Measurements from ENCODE around the gene SHROOM3. TPM values are rescaled to one million over a fixed set of nuclear protein-coding genes. Genes with fewer than 3 reads are reported as not detected.

Gene SHROOM3
- total RNA-seq, 2 experiments from 2014 or later, result not detected

GRCh38 chr4:76591992-76592391 is 157.0 kb downstream of the SHROOM3 start:
- H3K4me1 Mint-ChIP-seq (ENCODE audit: low read depth), result no peaks in the 10 kb centered on the region
- Histone ChIP-seq H3K36me3 (ENCODE audit: insufficient read depth, low read length) (no peaks in the 10 kb centered on the region), H3K27me3 (ENCODE audit: control insufficient read depth in 1 of 2, insufficient read depth in 2 of 2, low read length in 2 of 2) (peaks cover 4 to 21% of the 10 kb centered on the region in 2 experiments), H3K4me3 (ENCODE audit: low read length) (no peak overlapping the region), H3K4me1 (ENCODE audit: insufficient read depth, low read length) (no peaks in the 10 kb centered on the region), H3K27ac (ENCODE audit: low read depth in 1 of 2, low read length in 2 of 2) (no peak overlapping the region), H3K9me3 (ENCODE audit: control insufficient read depth in 1 of 2, insufficient read depth in 1 of 2, low read length in 2 of 2) (no peaks in the 10 kb centered on the region)
- TF ChIP-seq CTCF (IDR thresholded peaks at IDR 0.05), result no peak
- ChIA-PET CTCF (no interaction called here), POLR2A (no interaction called here)
- H3K27me3 Mint-ChIP-seq, result peaks cover 31% of the 10 kb centered on the region
- no peaks in the 10 kb centered on the region for H3K9me3 Mint-ChIP-seq
- intact Hi-C loops (cut with DNase I, micrococcal nuclease), result no loop called here
- ATAC-seq (ENCODE audit: poor library complexity) (no peak), DNase-seq (no peak)
- H3K4me3 Mint-ChIP-seq, result no peak overlapping the region
- H3K27ac Mint-ChIP-seq, result no peak overlapping the region
- no peaks in the 10 kb centered on the region for H3K36me3 Mint-ChIP-seq (ENCODE audit: low read depth)

GRCh38 chr4:76592460-76592859 is 157.4 kb downstream of the SHROOM3 start:
- TF ChIP-seq CTCF (IDR thresholded peaks at IDR 0.05), result no peak
- DNase-seq (no peak), ATAC-seq (ENCODE audit: poor library complexity) (no peak)
- no peaks in the 10 kb centered on the region for H3K9me3 ChIP-seq (ENCODE audit: control insufficient read depth in 1 of 2, insufficient read depth in 1 of 2, low read length in 2 of 2)
- POLR2A ChIA-PET, result no interaction called here
- intact Hi-C loops (cut with DNase I, micrococcal nuclease), result no loop called here
- H3K27ac ChIP-seq (ENCODE audit: low read depth in 1 of 2, low read length in 2 of 2), result no peak overlapping the region
- Mint-ChIP-seq H3K36me3 (ENCODE audit: low read depth) (no peaks in the 10 kb centered on the region), H3K4me1 (ENCODE audit: low read depth) (no peaks in the 10 kb centered on the region), H3K4me3 (no peak overlapping the region), H3K27ac (no peak overlapping the region), H3K27me3 (peaks cover 31% of the 10 kb centered on the region), H3K9me3 (no peaks in the 10 kb centered on the region)
- no peak overlapping the region for H3K4me3 ChIP-seq (ENCODE audit: low read length)
- no peaks in the 10 kb centered on the region for H3K4me1 ChIP-seq (ENCODE audit: insufficient read depth, low read length)
- no peaks in the 10 kb centered on the region for H3K36me3 ChIP-seq (ENCODE audit: insufficient read depth, low read length)
- peaks cover 4 to 17% of the 10 kb centered on the region in 2 experiments for H3K27me3 ChIP-seq (ENCODE audit: control insufficient read depth in 1 of 2, insufficient read depth in 2 of 2, low read length in 2 of 2)
- CTCF ChIA-PET, result no interaction called here

GRCh38 chr4:76594173-76594572 is 159.1 kb downstream of the SHROOM3 start:
- H3K9me3 Mint-ChIP-seq, result no peaks in the 10 kb centered on the region
- H3K27me3 Mint-ChIP-seq, result peaks cover 18% of the 10 kb centered on the region
- Histone ChIP-seq H3K36me3 (ENCODE audit: insufficient read depth, low read length) (no peaks in the 10 kb centered on the region), H3K27ac (ENCODE audit: low read depth in 1 of 2, low read length in 2 of 2) (no peak overlapping the region), H3K4me1 (ENCODE audit: insufficient read depth, low read length) (no peaks in the 10 kb centered on the region), H3K4me3 (ENCODE audit: low read length) (no peak overlapping the region), H3K9me3 (ENCODE audit: control insufficient read depth in 1 of 2, insufficient read depth in 1 of 2, low read length in 2 of 2) (no peaks in the 10 kb centered on the region), H3K27me3 (ENCODE audit: control insufficient read depth in 1 of 2, insufficient read depth in 2 of 2, low read length in 2 of 2) (peaks cover 0 to 6% of the 10 kb centered on the region in 2 experiments)
- H3K36me3 Mint-ChIP-seq (ENCODE audit: low read depth), result no peaks in the 10 kb centered on the region
- no peak for TF ChIP-seq CTCF (IDR thresholded peaks at IDR 0.05)
- CTCF ChIA-PET, result no interaction called here
- POLR2A ChIA-PET, result no interaction called here
- intact Hi-C loops (cut with DNase I, micrococcal nuclease), result no loop called here
- DNase-seq (no peak), ATAC-seq (ENCODE audit: poor library complexity) (no peak)
- H3K27ac Mint-ChIP-seq, result no peak overlapping the region
- H3K4me1 Mint-ChIP-seq (ENCODE audit: low read depth), result no peaks in the 10 kb centered on the region
- H3K4me3 Mint-ChIP-seq, result no peak overlapping the region
